H4 (cell line): ENCODE data around the gene OPN1SW. TPM values are rescaled to one million over a fixed set of nuclear protein-coding genes. Genes with fewer than 3 reads are reported as not detected.

ENCODE experiments used
- DNase-seq: peaks from one replicate; pipeline ENCODE4 v3.0.0-alpha.2; 2015; ENCODE audit warnings: low spot score
- total RNA-seq: library from RNA; depleted of rRNA; stranded (reverse); fragments of >200 nt; shearing (Covaris generic); gene quantifications from 2 replicates; pipeline ENCODE4 v1.2.3, GENCODE V29; 2014; rRNA removed

The OPN1SW gene
- total RNA-seq, 1 experiment from 2014 or later, result not detected

- DNase-seq, result no peak
Observed at GRCh38 chr7:128732521-128733277, 42.9 kb downstream of the OPN1SW start.

DNA sequence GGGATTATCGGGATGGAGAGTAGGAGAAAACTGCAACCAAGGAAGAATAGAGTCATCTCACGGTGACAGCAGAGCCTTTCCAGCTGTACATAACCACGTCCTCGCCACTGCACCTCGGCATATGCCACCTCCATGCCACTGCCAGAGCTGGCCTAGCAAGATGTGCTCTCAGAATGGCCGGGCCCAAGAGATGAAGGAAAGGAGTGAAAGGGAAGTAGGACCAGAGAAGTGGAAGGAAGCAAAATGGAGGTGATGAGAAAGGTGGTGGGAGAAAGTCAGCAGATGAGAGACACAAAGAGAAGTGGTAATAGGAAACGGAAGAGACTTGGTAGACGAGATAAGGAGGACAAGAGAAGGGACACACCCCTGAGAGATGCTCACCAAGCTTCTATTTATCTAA lies 44.4 kb downstream of the OPN1SW start:
- no peak for DNase-seq

DNA sequence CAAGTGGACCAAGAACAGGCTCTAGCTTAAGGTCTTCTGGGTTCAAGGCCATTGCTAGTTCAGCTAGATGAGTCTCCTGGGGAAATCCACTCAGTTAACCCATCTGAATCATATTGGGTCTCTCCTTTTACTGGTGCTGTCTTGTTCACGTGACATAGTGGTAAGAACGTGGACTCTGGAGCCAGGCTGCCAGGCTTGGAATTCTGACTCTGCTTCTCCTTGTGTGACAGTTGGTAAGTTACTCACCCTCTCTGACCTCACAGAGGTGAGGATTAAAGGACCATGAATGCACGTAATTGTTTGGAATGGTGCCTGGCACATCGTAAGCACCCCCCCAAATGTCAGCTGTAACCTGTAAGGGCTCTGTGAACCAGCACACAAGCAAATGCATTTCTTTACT lies 46.1 kb downstream of the OPN1SW start:
- DNase-seq, result no peak

DNA sequence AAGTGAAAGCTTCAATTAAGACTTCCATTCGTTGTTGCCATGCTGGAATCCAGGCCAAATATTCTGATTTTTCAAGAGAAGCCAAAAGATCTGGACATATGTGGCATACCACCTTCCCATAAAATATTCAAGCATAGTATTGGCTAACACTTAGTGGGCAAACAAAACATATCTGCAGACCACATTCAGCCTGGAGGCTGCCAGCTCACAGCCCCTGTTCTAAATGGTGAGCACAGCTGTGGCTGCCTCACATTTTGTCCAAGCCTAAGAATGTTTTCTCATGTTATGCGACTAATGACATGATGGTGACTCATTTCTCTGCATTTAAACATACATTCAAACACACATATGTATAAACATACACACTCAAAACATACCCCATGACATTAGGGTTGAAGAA lies 47.0 kb downstream of the OPN1SW start:
- DNase-seq, result peak; percentile 16

- DNase-seq, result no peak
Observed at GRCh38 chr7:128727239-128727638, 48.4 kb downstream of the OPN1SW start.

GRCh38 chr7:128726737-128727072 lies 48.9 kb downstream of the OPN1SW start:
- no peak for DNase-seq

GRCh38 chr7:128726059-128726736 lies 49.4 kb downstream of the OPN1SW start:
- no peak for DNase-seq

DNA sequence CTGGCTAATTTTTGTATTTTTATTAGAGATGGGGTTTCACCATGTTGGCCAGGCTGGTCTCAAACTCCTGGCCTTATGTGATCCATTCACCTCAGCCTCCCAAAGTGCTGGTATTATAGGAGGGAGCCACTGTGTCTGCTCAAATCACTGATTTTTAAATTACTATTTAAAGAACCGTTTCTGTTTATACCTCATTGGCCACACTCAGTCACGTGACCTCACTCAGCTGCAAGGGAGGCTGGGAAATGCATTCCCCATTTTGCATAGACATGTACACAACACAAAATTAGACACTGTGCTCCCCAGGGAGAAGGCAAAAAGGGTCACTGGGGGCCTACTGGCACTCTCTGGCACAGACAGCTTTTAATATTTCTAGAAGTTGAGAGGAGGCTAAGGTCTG lies 50.1 kb downstream of the OPN1SW start:
- DNase-seq, result no peak

DNA sequence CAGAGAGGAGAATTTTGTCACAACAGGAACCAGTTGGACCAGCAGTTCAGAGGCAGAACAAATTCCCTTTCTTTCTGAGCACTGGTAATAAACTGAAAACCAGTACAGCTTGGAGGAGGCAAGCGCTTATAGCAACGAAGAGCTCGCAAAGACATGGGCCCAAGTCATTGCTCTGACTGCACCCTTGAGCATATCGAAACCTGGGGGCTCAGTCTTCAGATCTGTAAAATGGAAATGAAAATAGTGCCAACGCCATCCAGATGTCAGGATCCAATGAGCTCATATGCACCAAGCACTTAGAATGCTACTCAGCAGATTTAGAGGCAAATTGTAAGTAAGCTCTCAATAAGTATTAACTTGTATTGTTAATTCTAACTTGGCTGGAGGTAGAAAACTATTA lies 50.9 kb downstream of the OPN1SW start:
- DNase-seq, result no peak

Other genes with a start within 250 kb of the OPN1SW start
- 0.06 TPM in 1 of 2 replicates, not detected in the other for gene GARIN1A, start 103.5 kb downstream of the OPN1SW start, total RNA-seq
- gene CALU, start 36.4 kb downstream of the OPN1SW start, total RNA-seq, result 462 and 489 TPM in 2 replicates
- 5.0 and 5.2 TPM in 2 replicates for gene CCDC136, start 16.2 kb upstream of the OPN1SW start, total RNA-seq
- gene FLNC, start 54.6 kb upstream of the OPN1SW start, total RNA-seq, result 0.10 and 0.14 TPM in 2 replicates
- gene ATP6V1F, start 87.1 kb upstream of the OPN1SW start, total RNA-seq, result 119 and 124 TPM in 2 replicates
- gene KCP, start 134.9 kb upstream of the OPN1SW start, total RNA-seq, result not detected in 2 replicates
- gene IRF5, start 162.1 kb upstream of the OPN1SW start, total RNA-seq, result 2.6 and 8.0 TPM in 2 replicates